Right forelimb (tissue), 1 donor: ENCODE data around the gene ATP1A2.
A peak's percentile ranks its signal among the peaks of the same experiment; 100 is the strongest.

Experiments used
- DNase-seq: peaks from one replicate; pipeline ENCODE4 v3.0.0-alpha.2; 2018

The ATP1A2 gene

DNA sequence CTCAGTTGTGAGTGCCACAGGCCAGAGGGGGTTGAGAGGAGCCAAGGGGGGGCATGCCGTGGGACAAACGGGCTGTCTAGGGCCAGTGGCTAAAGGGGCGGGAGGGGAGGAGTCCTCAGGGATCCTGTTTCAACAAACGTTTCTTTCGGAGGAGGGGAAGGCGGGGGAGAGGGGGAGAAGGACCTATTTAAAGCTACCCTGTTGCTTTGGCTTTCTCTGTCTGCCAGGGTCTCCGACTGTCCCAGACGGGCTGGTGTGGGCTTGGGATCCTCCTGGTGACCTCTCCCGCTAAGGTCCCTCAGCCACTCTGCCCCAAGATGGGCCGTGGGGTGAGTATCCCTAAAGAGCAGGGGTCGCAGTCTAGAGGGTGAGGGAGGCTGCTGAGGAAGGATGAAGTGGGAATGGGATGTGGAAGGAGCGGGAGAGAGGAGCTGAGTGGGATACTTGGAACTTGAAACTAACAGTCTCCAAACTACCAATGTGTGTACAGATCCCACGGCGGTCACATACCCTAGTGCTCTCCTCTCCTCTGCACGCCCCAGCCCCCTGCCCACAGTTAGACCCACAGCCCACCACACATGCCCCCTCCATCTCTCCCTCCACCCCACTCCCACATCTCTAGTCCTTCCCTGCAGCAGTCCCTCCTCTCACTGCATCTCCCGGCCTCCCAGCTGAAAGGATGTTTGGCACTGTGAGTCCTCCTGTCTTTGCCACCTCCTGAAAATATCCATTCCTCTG is at the start of gene ATP1A2:
Gene ATP1A2, plus strand, starts transcription at position 215 of the 738 bp plus-strand sequence. Its CDS starts 103 bp downstream, at position 318.
- DNase-seq: no peak

DNA sequence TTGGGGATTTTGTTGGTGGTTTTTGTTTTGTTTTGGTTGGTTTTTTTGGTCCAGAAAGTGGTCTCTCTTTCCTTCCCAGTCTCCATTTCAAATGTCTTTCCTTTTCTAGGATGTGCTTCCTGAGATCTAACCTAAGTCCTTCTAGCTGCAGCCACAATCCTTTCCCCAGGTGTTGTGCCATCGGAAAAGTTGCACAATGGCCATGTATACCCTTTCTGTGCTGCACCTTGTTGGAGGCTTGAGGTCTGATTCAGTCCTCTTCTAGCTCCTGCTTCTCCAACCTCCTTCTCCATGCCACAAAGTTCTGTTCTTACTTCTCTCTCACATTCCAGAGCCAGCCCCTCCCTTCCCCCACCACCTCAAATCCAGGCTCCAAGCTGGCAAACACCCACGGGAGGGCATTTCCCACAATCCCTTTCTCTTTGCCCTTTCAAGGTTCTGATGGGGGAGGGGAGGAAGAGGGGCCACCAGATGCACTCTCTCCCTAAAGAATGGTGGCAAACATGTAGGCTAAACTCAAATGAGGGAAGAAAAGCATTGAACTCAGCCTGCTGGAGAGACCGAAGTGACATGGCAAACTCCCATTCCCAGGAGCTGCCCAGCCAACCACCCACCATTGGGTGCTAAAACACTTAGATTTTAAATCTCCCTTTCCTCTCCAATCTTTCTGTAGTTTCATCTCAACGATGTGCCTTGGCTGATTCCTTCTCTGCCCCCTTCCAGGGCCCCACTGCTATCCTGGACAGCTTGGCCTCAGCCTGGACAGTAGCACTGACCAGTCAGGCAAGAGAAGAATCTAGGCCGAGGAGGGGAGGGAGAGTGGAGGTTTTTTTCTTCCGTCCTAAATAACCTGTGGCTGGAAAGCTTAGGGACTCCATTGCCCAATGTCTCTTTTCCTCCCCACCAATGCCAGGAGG is 48.5 kb upstream of the ATP1A2 start:
- DNase-seq: no peak

GRCh38 chr1:160068225-160068624 is 47.3 kb upstream of the ATP1A2 start:
- no peak for DNase-seq

DNA sequence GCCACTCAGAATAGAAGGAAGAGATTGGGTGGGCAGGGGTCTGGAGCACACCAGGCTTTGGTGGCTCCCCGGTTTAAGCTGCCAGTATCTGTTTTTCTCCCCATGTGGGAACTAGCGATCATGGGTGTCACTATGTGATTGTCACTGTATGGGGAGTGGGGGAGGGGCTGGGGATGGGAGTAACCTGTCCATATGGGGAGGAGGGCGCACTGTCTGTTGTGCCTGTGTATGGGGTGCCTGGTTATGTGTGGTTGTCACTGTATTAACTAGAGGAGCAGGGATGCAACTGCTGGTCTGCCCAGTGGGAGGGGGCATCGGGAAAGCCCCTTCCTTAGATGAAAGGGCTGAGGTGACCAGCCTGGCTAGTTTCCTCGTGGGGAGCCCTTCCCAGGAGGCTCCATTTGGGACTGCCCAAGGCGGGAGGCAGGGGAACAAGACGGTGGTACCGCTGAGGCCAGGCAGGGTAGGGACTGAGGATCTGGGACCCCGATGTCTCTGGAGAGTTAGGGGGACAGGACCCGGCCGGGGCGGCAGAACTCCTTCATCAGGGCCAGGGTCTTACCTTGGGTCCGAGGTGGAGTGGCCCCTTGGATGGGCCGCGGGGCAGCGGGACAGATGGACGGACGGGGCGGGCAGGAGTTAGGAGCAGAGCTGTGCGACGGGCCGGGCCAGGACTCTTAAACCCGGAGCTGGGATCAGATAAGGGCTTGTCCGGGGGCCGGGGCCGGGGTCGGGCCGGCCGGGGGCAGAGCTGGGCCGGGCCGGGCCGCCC is 45.9 kb upstream of the ATP1A2 start, which contains the start of gene KCNJ10:
Gene KCNJ10, minus strand, starts transcription at position 701 of the 772 bp plus-strand sequence. CDS start 27,628 bp downstream, outside the sequence.
- DNase-seq: peak; percentile 48

GRCh38 chr1:160070243-160071163 is 45.1 kb upstream of the ATP1A2 start:
- DNase-seq: peak; percentile 88

DNA sequence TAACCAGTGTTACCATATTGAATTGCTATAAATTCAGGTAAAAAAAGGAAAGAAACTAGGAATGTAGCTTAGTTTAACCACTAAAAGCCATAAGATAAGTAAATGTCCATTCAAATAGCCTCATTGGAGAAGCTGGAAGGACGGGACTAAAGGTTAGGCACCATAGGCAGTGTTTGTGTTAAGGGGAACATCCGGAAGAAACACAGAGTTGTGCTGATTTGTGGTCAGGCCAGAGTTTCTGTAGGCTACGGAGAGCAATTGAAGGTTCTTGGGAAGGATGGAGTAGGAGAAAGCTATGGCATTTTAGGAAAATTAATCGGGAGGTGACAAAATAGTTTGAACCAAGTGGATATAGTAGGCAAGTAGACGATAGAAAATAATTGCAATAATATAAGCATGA is 44.3 kb upstream of the ATP1A2 start:
- no peak for DNase-seq

DNA sequence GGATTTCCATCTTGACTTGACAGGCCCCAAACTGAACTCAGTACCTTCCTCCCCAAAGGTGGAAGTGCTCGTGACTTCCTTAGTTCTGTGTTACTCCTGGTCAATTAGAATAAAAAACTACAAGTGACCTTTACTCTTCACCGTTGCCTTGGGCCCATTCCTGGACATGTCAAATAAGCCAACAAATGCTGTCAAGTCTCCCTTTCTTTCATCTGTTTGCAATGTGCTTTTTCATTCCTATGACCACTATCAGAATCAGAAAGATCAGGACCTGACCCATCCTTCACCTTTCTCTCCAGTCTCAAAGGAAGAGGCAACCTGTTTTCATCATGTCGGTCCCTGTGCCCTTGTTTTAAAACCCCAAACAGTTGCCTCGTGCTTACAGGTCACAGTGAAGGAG is 40.7 kb upstream of the ATP1A2 start:
- DNase-seq: no peak

- no peak for DNase-seq
Observed at GRCh38 chr1:160075836-160076235, 39.7 kb upstream of the ATP1A2 start.

DNA sequence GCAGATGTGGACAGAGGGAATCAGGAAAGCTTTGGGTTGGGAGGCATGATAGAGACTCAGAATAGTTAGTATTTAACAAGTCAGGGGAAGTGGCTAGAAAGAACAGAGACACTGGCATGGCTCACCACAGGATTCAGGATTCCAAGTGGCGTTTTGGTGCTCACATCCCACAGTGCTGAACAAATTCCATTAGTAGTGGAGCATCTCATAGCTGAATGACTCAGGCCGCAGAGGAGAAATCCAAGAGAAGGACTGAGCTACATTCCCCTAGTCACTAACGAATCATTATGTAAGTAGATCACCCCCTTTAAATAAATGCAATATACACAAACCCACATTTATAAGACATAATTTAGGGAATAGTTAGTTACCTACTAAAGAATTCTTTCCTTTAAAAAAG is 39.3 kb upstream of the ATP1A2 start:
- DNase-seq: no peak

- no peak for DNase-seq
Observed at GRCh38 chr1:160077486-160077885, 38.1 kb upstream of the ATP1A2 start.

DNA sequence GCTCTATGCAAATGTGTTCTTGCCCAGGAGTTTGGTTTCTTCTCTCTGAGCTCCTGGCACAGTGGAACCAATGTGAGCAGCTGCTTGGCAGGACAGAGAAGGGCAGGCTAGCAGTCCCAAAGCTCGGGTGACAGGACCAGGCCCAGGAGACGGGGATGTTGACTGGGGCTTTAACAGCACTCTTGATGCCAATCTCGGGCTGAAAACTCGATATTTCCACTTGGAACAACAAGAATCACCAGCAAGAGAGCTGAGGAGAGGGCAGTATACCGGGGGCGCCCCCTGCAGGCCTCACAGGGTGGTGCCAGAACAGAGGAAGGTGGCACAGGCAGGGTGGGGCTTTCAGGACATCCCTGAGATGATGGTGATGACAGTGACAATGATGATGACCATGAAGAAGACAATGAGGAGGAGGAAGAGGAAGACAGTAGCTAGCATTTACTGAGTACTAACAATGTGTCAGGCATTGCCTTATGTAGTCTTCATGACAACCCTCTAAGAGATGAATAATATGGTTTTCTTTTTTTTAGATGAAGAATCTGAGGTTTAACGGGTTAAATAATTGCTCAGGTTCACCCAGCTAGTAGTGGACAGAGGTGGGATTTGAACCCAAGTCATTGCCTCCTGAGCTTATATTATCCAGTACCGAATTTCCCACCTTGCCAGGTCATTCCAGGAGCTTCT is 36.9 kb upstream of the ATP1A2 start:
- DNase-seq: no peak

- no peak for DNase-seq
Observed at GRCh38 chr1:160079448-160079847, 36.1 kb upstream of the ATP1A2 start.

DNA sequence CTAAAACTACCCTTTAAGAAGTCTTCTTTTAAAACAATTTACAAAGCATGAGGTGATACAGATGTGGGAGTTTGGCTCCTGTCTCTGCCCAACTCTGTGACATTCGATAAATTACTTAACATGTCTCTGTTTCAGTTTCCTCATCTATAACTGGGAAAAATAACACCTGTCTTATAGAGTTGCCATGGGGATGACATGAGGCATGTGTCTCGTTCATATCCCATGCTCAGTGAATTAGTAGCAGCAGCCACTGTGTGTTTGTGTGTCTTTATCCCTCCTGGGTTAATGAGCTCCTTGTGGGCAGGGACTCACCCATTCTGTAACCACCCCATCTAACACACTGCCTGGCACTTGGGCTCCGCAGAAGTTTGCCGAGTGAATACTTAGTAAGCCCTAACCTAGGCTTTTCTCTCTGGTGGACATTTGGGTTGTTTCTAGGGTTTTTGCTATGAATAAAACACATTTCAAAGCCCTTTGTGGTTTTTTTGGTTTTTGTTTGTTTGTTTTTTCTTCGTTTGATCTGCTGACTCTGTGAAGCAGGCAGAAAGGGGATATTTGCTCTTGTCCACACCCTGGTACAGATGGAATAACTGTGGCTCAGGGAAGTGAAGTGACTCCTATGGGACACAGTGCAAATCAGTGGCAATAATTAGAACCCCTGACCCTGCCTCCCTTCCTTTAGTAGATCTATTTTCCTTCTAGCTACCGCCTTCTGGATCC is 35.0 kb upstream of the ATP1A2 start:
- no peak for DNase-seq

GRCh38 chr1:160081261-160081936 is 34.2 kb upstream of the ATP1A2 start, which contains the start of gene KCNJ9:
KCNJ9 (plus strand) TSS chr1:160081538; CDS start chr1:160084031, 2,493 bp downstream.
- no peak for DNase-seq

GRCh38 chr1:160082487-160082886 is 33.1 kb upstream of the ATP1A2 start:
- no peak for DNase-seq

DNA sequence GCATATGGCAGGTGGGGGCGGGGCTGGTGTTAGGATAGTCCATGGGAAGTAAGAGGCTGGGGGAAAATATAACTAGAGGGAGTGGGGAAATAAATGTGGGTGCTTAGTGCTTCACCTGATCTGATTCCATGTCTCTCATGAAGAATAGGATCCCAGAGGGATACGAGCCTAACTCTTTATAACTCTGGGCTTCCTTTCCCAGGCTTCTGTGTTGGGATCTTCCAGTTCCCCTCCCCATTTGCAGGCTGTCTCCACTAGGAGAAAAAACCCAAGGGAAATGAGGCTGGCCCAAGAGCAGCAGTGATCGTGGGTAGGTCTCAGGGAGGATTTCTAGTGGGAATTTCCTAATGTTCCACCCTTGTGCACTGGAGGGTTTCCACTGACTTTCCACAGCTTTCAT is 32.6 kb upstream of the ATP1A2 start:
- no peak for DNase-seq

DNA sequence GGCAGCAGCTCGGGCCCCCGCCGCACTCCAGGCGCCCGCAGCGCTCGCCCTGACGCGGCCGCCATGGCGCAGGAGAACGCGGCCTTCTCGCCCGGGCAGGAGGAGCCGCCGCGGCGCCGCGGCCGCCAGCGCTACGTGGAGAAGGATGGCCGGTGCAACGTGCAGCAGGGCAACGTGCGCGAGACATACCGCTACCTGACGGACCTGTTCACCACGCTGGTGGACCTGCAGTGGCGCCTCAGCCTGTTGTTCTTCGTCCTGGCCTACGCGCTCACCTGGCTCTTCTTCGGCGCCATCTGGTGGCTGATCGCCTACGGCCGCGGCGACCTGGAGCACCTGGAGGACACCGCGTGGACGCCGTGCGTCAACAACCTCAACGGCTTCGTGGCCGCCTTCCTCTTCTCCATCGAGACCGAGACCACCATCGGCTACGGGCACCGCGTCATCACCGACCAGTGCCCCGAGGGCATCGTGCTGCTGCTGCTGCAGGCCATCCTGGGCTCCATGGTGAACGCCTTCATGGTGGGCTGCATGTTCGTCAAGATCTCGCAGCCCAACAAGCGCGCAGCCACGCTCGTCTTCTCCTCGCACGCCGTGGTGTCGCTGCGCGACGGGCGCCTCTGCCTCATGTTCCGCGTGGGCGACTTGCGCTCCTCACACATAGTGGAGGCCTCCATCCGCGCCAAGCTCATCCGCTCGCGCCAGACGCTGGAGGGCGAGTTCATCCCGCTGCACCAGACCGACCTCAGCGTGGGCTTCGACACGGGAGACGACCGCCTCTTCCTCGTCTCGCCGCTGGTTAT is 31.4 kb upstream of the ATP1A2 start:
- no peak for DNase-seq

DNA sequence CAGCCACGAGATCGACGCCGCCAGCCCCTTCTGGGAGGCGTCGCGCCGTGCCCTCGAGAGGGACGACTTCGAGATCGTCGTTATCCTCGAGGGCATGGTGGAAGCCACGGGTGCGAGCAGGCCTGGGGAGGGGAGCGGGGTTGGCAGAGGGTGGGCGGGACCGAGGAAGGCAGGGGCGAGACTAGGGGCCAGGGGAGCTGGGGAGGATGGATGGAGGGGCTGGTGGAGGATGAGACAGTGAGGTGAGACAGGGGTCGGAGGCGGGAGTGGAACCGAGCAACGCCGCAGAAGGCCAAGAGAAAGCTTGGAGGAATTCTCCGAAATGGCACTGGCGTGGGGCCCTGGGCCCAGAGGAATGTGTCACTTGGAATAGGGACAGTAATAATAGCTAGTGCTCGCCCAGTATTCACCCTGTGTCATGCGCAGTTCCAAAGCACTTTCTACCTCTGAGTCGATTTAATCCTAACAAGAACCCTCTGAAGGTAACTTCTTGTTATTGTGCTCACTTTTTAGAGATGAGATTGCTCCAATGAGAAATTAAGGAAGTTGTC is 30.7 kb upstream of the ATP1A2 start:
- DNase-seq: no peak
